ENCODE results near the gene LHX3.

The LHX3 gene

GRCh38 chr9:136177224-136177623, 27.7 kb downstream of the LHX3 start:
- peak; percentile 23 for ATAC-seq
- TF ChIP-seq TOX (CRISPR knock-in tag; IDR thresholded peaks at IDR 0.05; ENCODE audit: borderline replicate concordance), result no peak
- TF ChIP-seq TCF4 (CRISPR knock-in tag; IDR thresholded peaks at IDR 0.05; ENCODE audit: borderline replicate concordance), result peak; percentile 19; the same call in 1 of the 2 replicates

DNA sequence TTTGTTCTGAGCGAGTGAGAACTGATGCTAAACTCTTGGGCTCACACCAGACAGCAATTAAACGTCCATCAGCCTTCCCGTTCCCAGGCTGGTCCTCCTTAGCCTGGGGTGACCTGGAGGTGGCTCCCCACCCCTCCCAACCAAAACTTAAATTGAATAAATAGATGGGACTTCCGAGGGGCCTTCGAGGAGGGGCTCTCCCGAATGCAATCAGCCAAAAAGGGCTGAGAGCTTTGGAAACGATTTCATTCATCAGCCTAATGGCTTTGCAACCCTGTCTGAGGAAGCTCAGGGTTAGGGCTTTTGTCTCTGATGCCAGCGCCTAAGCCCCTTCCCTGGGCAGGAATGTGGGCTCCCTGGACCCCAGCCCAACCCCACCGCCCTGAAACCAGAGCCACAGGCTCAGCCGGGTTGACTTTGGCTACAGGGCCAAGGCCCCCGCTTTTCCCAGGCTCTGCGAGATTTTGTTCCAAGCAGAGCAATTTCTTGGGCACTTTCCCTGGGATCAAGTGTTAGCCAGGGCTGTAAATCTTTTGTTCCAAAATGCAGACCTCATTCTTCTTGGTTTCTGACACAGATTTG, 29.2 kb downstream of the LHX3 start:
- TF ChIP-seq TCF4 (CRISPR knock-in tag; IDR thresholded peaks at IDR 0.05; ENCODE audit: borderline replicate concordance), result no peak
- no peak for TF ChIP-seq CSDC2 (CRISPR knock-in tag; IDR thresholded peaks at IDR 0.05)
- no peak for TF ChIP-seq ZC3H10 (CRISPR knock-in tag; IDR thresholded peaks at IDR 0.05)
- TF ChIP-seq BACH2 (CRISPR knock-in tag; IDR thresholded peaks at IDR 0.05; ENCODE audit: borderline replicate concordance), result no peak
- TF ChIP-seq ISL1 (CRISPR knock-in tag; IDR thresholded peaks at IDR 0.05), result no peak
- TF ChIP-seq CSRNP3 (CRISPR knock-in tag; IDR thresholded peaks at IDR 0.05), result no peak
- TF ChIP-seq, protein P1, sequence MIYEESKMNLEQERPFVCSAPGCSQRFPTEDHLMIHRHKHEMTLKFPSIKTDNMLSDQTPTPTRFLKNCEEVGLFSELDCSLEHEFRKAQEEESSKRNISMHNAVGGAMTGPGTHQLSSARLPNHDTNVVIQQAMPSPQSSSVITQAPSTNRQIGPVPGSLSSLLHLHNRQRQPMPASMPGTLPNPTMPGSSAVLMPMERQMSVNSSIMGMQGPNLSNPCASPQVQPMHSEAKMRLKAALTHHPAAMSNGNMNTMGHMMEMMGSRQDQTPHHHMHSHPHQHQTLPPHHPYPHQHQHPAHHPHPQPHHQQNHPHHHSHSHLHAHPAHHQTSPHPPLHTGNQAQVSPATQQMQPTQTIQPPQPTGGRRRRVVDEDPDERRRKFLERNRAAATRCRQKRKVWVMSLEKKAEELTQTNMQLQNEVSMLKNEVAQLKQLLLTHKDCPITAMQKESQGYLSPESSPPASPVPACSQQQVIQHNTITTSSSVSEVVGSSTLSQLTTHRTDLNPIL (CRISPR knock-in tag; IDR thresholded peaks at IDR 0.05; ENCODE audit: low read depth), result no peak
- no peak for TF ChIP-seq ARNTL (CRISPR knock-in tag; IDR thresholded peaks at IDR 0.05; ENCODE audit: borderline replicate concordance, low read depth)
- TF ChIP-seq ZNF70 (CRISPR knock-in tag; IDR thresholded peaks at IDR 0.05), result no peak
- no peak for TF ChIP-seq ZNF565 (CRISPR knock-in tag; conservative IDR thresholded peaks at IDR 0.05; ENCODE audit: low read depth)
- no peak for TF ChIP-seq OSR1 (CRISPR knock-in tag; IDR thresholded peaks at IDR 0.05)
- no peak for TF ChIP-seq ZFP3 (CRISPR knock-in tag; IDR thresholded peaks at IDR 0.05)
- no peak for TF ChIP-seq ZFP30 (CRISPR knock-in tag; IDR thresholded peaks at IDR 0.05)
- TF ChIP-seq GLIS3 (CRISPR knock-in tag; IDR thresholded peaks at IDR 0.05), result no peak
- no peak for ATAC-seq

DNA sequence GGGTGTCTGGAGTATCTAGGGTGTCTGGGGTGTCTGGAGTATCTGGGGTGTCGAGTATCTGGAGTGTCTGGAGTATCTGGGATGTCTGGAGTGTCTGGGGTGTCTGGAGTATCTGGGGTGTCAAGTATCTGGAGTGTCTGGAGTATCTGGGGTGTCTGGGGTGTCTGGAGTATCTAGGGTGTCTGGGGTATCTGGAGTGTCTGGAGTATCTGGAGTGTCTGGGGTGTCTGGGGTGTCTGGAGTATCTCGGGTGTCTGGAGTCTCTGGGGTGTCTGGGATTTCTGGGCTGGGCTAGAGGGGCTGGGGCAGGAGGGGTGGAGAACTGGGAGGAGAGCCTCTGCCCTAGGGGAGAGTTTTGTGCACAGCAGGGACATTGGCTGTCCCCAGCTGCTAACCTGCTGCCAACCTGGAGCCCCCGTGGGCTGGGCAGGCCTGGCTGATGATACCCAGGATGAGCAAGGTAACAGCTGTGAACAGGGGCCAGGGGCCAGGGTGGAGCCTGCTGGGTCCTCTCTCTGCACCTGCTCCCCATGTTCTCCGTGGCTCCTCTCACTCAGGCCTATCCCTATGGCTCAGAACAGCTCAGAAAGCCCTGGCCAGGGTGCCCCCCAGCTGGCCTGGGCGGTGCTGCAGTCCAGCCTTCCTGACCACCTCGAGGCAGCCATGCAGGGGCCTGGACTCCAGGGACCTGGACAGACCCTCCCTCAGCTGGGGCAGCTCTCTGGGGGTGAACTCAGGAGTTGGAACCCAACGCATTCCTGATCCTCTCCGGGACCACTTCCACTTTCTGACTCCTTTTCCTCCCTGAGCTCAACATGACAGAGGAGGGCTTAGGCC, 29.9 kb downstream of the LHX3 start:
- TF ChIP-seq BACH2 (CRISPR knock-in tag; IDR thresholded peaks at IDR 0.05; ENCODE audit: borderline replicate concordance), result no peak
- TF ChIP-seq, protein P2, sequence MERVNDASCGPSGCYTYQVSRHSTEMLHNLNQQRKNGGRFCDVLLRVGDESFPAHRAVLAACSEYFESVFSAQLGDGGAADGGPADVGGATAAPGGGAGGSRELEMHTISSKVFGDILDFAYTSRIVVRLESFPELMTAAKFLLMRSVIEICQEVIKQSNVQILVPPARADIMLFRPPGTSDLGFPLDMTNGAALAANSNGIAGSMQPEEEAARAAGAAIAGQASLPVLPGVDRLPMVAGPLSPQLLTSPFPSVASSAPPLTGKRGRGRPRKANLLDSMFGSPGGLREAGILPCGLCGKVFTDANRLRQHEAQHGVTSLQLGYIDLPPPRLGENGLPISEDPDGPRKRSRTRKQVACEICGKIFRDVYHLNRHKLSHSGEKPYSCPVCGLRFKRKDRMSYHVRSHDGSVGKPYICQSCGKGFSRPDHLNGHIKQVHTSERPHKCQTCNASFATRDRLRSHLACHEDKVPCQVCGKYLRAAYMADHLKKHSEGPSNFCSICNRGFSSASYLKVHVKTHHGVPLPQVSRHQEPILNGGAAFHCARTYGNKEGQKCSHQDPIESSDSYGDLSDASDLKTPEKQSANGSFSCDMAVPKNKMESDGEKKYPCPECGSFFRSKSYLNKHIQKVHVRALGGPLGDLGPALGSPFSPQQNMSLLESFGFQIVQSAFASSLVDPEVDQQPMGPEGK (CRISPR knock-in tag; IDR thresholded peaks at IDR 0.05; ENCODE audit: borderline replicate concordance), result no peak
- no peak for TF ChIP-seq TOX (CRISPR knock-in tag; IDR thresholded peaks at IDR 0.05; ENCODE audit: borderline replicate concordance)
- TF ChIP-seq ZNF8 (CRISPR knock-in tag; IDR thresholded peaks at IDR 0.05), result no peak
- TF ChIP-seq TSHZ2 (CRISPR knock-in tag; IDR thresholded peaks at IDR 0.05), result no peak
- TF ChIP-seq GLIS3 (CRISPR knock-in tag; IDR thresholded peaks at IDR 0.05), result no peak
- no peak for TF ChIP-seq ZNF70 (CRISPR knock-in tag; IDR thresholded peaks at IDR 0.05)
- no peak for TF ChIP-seq ISL1 (CRISPR knock-in tag; IDR thresholded peaks at IDR 0.05)
- TF ChIP-seq, protein P1 (CRISPR knock-in tag; IDR thresholded peaks at IDR 0.05; ENCODE audit: low read depth), result no peak
- no peak for TF ChIP-seq CSDC2 (CRISPR knock-in tag; IDR thresholded peaks at IDR 0.05)
- no peak for TF ChIP-seq ARNTL (CRISPR knock-in tag; IDR thresholded peaks at IDR 0.05; ENCODE audit: borderline replicate concordance, low read depth)
- TF ChIP-seq ESRRG (CRISPR knock-in tag; IDR thresholded peaks at IDR 0.05), result no peak
- TF ChIP-seq CSRNP3 (CRISPR knock-in tag; IDR thresholded peaks at IDR 0.05), result no peak
- ATAC-seq, result 0 out of 3 replicates have a peak, but pooled peaks have one; percentile 8
